GM18951 (cell line): Measurements from ENCODE around the gene TOP2B.

ENCODE experiments used
- POLR2A ChIP-seq: IDR thresholded peaks from 4 replicates; pipeline ENCODE4 v1.6.1; 2011; ENCODE audit warnings: mild to moderate bottlenecking; ENCODE audit not compliant: insufficient read length, insufficient read depth; ENCODE audit errors: extremely low read depth
- in situ Hi-C: fragments of 300-500 bp; cut with MboI; formaldehyde crosslinking; loops from one replicate; pipeline ENCODE4 v1.12.0; 2022; ENCODE audit warnings: low sequenced_read_pairs, mixed read lengths, inconsistent platforms; ENCODE audit not compliant: unreplicated experiment

The TOP2B gene

DNA sequence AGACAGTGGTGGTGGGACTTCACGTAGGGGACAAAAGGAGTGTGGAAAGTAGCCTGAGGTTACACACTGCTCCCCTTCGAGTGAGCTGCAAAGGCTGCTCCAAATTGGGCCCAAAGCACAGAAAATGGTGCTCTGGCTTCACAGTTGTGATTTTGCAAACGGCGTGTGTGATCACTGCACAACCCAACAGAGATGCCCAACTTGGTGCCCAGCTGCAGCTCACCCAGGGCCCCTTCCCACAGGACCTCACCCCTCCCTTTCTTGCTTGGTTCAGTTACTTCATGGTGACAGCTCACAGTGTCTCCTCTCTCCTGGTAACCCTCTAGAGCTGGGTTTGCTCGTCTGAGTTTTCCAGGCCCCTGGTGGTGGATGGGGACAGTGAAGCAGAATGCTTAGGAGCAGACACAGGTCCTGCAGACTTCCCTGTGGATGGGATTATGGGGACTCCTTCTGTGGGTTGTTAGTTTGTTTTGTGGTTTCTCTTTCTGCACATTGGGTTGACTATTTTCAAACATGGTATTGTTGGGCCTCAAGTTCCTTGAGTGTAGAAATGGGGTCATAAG lies 98.3 kb downstream of the TOP2B start:
- in situ Hi-C loops = no loop called here
- TF ChIP-seq POLR2A = no peak

DNA sequence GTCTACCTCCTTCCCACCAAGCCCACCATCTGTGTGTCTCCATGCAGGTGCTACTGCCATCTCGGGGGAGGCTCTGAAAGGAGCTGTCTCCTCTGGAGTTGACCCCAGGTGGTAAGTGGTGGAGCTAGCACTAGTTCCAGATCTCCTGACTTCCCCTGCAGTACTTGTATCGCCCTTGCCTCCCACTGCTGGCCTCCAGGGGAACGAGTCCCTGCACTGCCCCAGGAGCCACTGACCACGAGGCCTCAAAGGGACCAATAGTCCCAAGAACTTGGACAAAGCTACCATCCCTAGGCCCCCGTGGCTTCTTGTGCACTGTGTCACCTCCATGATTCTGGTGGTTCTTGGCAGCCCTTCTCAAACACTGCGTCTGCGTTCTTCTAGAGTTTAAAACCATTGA lies 98.9 kb downstream of the TOP2B start:
- TF ChIP-seq POLR2A = no peak
- in situ Hi-C loops = no loop called here

DNA sequence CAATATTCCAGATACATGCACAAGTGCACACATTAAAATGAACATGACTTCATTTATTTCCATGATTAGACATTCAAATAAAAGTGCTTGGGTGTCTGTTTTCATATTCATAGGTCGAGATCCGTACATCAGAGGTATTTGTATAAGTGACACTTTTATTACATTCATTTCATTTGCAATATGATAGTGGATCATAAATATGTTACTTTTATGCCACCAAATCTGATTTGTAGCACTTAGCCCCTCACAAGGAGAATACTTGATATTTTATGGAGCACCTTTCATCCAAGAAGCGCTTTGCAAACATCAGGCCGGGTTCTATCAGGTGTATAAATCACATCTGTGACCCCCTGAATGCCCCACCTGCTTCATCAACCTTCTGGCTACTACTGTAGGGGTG lies 100.6 kb downstream of the TOP2B start:
- no peak for TF ChIP-seq POLR2A
- in situ Hi-C loops = no loop called here

DNA sequence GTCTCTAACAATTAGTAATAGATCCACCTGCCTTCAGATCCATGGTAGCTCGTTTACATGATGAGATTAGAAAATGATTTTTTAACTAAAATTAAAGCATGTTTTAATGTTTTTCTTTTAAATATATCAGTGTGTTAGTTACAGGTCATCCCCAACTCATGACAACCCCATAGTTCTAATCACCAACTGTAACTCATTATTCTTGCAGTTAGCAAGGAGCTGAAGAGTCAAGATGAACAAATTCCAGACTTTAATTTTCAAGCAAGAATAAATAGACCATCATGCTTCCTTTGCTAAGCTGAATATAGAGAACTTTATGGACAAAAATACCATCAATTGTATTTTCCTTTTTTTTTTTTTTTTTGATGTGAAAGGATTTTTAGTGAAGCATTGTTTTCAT lies 101.1 kb downstream of the TOP2B start:
- TF ChIP-seq POLR2A = no peak
- in situ Hi-C loops = no loop called here

DNA sequence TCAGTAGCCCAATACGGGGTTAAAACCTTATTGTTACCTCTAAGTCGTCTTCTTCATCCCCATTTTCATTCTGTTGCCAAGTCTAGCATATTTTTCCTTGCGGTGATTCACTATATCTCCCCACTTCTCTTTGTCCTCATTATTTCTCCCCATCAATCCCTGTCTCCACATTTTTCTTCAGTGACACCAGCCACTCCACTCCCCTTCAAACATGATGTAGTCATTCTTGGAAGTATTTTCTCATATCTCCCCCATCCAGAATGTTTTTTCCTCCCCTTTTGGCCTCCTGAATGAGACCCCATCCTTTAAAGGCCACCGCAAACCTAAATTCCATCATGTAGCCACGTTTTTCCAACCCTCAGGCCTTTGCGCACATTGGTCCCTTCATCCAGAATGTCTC lies 105.9 kb downstream of the TOP2B start:
- in situ Hi-C loops = no loop called here

DNA sequence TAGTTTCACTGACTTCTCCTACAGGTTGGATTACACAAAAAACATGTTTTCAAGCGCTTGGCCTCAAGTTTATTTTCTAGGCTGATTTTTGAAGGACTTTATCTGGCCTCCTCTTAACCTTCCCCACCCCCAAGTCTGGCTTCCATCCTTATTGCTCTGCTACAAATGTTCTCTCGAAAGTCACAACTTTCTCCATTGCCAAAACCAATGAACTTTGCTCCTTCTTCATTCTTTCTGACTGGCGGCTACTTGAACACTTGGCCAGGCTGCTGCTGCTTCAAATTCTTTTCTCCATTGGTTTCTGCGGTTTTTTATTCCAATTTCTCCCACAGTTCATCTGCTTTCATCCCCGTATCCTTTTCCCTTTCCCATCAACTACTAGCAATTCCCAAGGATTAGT lies 106.6 kb downstream of the TOP2B start:
- in situ Hi-C loops = no loop called here
- TF ChIP-seq POLR2A = no peak

More for the DNA sequence above, 105.9 kb downstream of the TOP2B start:
- no peak for TF ChIP-seq POLR2A

DNA sequence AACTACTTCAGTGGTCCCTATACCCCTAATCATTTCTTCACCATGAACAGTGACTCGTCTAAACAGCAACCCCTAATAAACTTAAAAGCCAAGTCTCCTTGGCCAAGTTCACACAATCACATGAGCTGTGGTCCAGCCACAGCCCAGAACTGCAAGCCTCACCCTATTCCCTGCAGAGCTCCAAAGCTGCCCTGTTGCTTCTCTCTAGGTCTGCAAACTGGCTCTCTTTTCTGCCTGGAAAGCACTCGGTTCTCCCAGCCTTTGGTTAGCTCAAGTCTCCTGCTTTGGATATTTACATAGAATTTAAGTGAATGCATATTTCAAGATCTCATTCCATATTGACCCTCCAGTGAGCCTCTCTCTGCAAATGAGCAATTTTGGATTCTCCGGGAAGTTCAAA lies 107.0 kb downstream of the TOP2B start:
- in situ Hi-C loops = no loop called here
- no peak for TF ChIP-seq POLR2A

DNA sequence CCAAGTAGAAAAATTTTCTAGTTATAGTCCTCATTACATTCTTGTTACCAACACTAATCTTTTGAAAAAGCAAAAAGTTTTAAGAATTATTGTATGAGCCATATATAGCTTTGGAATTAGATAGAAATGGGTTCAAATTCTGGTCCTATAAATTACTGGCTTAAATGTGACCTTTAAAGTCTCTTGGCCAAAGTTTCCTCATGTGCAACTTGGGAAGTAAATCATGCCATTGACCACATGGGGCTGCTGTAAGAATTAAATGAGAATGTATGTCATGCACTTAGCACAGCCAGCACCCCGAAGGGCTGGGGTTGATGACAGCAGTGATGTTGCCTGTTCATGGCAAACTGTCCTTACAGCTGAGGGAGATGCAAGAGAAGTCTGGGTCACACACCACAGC lies 108.3 kb downstream of the TOP2B start:
- no peak for TF ChIP-seq POLR2A
- in situ Hi-C loops = no loop called here

DNA sequence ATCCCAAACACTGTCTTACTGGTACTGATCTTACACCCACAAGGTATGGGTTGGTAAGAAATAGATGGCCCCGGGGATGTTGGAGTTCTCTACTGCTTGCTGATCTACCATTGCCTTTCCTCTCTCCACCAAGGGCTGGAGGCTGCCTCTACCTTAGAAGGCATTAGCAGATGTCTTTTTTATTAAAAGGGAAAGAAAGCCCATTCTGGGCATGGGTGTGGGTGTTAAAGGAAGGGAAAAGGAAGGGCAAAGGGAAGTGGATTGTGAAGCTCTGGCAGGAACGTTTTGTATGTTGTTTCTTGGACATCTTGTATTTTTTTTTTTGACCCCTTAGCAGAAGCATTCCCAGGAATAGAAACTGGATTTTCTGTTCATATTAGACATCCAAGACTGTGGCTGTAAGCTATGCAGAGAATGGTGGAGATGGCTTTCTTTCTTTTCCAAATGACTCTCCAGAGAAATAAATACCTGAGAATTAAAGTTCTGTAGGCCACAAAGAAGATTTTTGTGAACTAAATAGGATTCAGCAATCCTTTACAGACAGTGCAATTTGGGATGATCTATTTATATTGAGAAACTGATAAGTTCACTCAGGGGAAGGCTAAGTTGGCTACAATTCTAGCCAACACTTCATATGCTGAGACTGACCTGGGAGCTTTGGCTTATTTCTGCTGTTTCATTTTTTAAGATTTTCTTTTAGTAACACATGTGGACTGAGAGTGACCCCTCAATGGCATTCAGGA lies 108.8 kb downstream of the TOP2B start:
- no peak for TF ChIP-seq POLR2A
- in situ Hi-C loops = no loop called here

DNA sequence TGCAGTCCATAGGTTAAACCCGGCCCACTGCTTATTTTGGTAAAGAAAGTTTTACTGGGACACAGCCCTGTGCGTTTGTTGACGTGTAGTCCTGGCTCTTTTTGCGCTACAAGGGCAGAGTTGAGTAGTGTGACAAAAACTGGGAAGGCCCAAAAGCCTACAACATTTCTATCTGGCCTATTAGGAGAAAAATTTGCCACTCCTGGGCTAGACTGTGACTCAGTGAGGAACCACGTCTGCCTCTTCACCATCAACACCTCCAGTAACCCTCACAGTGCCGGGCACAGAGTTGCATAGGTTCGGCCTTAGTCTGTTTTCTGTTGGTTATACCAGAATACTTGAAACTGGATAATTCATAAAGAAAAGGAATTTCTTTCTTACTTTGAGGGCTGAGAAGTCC lies 110.3 kb downstream of the TOP2B start:
- TF ChIP-seq POLR2A = no peak
- in situ Hi-C loops = no loop called here

DNA sequence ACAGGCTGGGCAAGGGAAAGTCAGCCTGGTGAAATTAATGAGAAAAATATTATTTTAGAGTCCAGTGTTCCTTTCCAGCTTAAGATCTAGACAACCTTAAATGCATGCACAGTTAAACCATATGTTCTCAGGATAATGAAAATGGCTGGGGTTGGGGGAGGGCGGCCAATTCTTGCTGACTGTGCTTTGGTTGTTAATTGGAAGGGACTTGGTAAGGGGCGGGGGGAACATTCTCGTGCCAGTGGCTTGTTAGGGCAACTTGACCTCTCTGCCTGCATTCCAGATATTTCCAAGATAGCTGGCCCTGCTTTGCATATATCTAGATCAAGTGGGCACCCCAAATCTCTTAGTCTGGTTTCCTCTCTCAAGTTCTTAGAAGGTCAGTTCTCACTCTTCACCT lies 112.5 kb downstream of the TOP2B start:
- no peak for TF ChIP-seq POLR2A
- in situ Hi-C loops = no loop called here

DNA sequence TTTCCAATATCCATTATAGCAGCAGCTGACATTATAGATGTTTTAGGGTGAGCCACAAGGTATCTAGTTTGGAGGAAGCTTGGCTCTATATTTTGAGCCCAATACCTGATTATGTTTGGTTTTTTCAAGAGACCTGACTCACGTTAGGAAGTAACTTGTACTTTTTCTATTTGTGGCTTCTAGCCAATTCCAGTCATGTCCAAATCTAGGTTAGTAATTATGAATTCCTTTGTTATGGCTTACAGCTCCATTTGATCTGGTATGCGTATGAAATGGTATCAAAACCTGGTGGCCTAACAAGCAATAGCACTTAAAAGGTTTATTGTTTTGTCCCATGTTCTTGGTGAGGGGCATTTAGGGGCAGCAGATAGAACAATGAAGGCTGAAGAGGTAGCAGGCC lies 115.9 kb downstream of the TOP2B start:
- in situ Hi-C loops = no loop called here
- TF ChIP-seq POLR2A = no peak

DNA sequence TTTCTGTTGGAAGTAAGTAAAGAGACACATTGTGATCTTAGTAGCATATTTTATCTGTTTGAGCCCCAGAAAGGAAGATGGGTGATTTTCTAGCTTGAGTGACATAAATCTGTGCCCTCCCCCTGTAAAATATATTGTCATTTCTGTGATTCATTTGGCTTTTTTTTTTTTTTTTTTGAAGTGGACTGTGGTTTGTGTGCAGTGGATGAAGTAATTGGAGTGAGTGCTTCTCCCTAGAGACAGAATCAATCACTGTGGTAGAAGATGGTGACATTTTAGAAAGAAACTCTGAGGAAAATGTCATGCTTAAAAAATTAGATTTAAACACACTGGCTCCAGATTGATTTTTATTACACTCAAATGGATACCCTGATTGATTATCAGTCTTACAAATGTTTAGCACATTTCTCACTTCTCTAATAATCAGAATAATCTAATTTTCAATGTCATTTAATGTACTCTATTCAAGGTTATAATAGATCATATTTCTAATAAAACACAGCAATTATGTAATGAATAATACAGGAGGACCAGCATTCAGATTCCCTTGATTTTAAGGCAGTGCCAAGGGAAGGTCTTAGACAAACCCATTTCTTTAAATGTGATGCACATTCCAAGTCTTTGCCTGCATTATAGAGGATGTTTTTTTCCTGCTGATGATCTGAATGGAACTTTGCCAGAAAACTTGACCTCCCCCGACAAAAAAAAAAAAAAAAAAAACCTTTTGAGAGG lies 116.6 kb downstream of the TOP2B start:
- no peak for TF ChIP-seq POLR2A
- in situ Hi-C loops = no loop called here
